CD4-positive, alpha-beta memory T cell (primary cell): ENCODE data around the gene RBBP8NL. TPM values are rescaled to one million over a fixed set of nuclear protein-coding genes. Genes with fewer than 3 reads are reported as not detected.

Experiments used
- CTCF ChIA-PET: fragments of 350-600 bp; sonication (Branson Sonifier 250); formaldehyde crosslinking; loops from one replicate; lab custom pipeline; 2021; ENCODE audit warnings: inconsistent platforms; ENCODE audit not compliant: partially characterized antibody; lab: Charles Lee
- POLR2A ChIA-PET: fragments of 350-600 bp; sonication (Branson Sonifier 250); formaldehyde crosslinking; loops from one replicate; lab custom pipeline; 2021; ENCODE audit not compliant: partially characterized antibody; lab: Charles Lee
- DNase-seq, 5 donors: peaks; one replicate each; pipeline versions ENCODE4 v3.0.0 to v3.0.0-alpha.2; 2020 to 2022; ENCODE audit warnings: mixed read lengths in 1 of 5
- H3K27ac ChIP-seq: one replicate; pipeline ENCODE4 v1.7.0; 2013; ENCODE audit warnings: low read depth, low read length
- H3K27me3 ChIP-seq: 2 replicates; pipeline ENCODE4 v1.7.0; 2013; ENCODE audit warnings: mild to moderate bottlenecking, low read length, moderate library complexity; ENCODE audit not compliant: insufficient read depth
- H3K36me3 ChIP-seq: 2 replicates; pipeline ENCODE4 v1.7.0; 2013; ENCODE audit warnings: mild to moderate bottlenecking, low read length, moderate library complexity; ENCODE audit not compliant: insufficient read depth
- H3K4me1 ChIP-seq: 2 replicates; pipeline ENCODE4 v1.7.0; 2013; ENCODE audit warnings: mild to moderate bottlenecking, low read length, moderate library complexity; ENCODE audit not compliant: insufficient read depth
- H3K4me3 ChIP-seq, 2 donors: one replicate each; pipeline ENCODE4 v1.7.0; 2013; ENCODE audit warnings: low read length in 2 of 2, mild to moderate bottlenecking in 1 of 2
- H3K9me3 ChIP-seq, 2 donors: one replicate each; pipeline ENCODE4 v1.7.0; 2013; ENCODE audit warnings: low read length in 2 of 2, control low read depth in 1 of 2; ENCODE audit not compliant: control insufficient read depth in 1 of 2
- H3K27ac Mint-ChIP-seq, 7 donors: one replicate each; pipeline ENCODE4 v1.8.0; 2020 to 2021; ENCODE audit warnings: mixed read lengths in 7 of 7, mild to moderate bottlenecking in 6 of 7, inconsistent platforms in 3 of 7, moderate library complexity in 3 of 7
- H3K27me3 Mint-ChIP-seq, 2 donors: one replicate each; pipeline ENCODE4 v1.8.0; 2020 to 2021; ENCODE audit warnings: mixed read lengths in 2 of 2
- H3K36me3 Mint-ChIP-seq, 2 donors: one replicate each; pipeline ENCODE4 v1.8.0; 2020 to 2021; ENCODE audit warnings: mixed read lengths in 2 of 2, inconsistent platforms in 1 of 2, mild to moderate bottlenecking in 1 of 2
- H3K4me1 Mint-ChIP-seq, 4 donors: one replicate each; pipeline ENCODE4 v1.8.0; 2020 to 2021; ENCODE audit warnings: mixed read lengths in 4 of 4, mild to moderate bottlenecking in 1 of 4
- H3K4me3 Mint-ChIP-seq, 8 donors: one replicate each; pipeline ENCODE4 v1.8.0; 2020 to 2021; ENCODE audit warnings: mixed read lengths in 8 of 8, mild to moderate bottlenecking in 7 of 8, moderate library complexity in 6 of 8, inconsistent platforms in 3 of 8
- H3K9me3 Mint-ChIP-seq, 8 donors: one replicate each; pipeline ENCODE4 v1.8.0; 2020 to 2021; ENCODE audit warnings: mixed read lengths in 8 of 8, mild to moderate bottlenecking in 5 of 8, inconsistent platforms in 3 of 8, moderate library complexity in 1 of 8
- intact Hi-C: fragments of 100-400 bp; cut with micrococcal nuclease; formaldehyde crosslinking; loops from one replicate; pipeline ENCODE4 v1.15.1; 2023
- polyA plus RNA-seq, 2 donors: library from polyadenylated mRNA; unstranded; fragments of 300-500 nt; fragmentation: Illumina TruSeq; gene quantifications; one replicate each; pipeline ENCODE4 v1.2.3, GENCODE V29; 2021
- total RNA-seq, 2 experiments: library from RNA; stranded (reverse); gene quantifications; one replicate each; pipeline ENCODE4 v1.2.3, GENCODE V29; 2021

Gene RBBP8NL
- total and polyA plus RNA-seq, 4 experiments from 2014 or later: not detected

GRCh38 chr20:62364911-62365736 is 62.2 kb downstream of the RBBP8NL start:
- H3K27ac ChIP-seq: no peak overlapping the region
- ChIA-PET POLR2A (no interaction called here), CTCF (no interaction called here)
- H3K4me3 Mint-ChIP-seq: peak overlapping the region in 4 of 8 donors; percentile 24 to 59 (median 38)
- no peak overlapping the region for H3K4me3 ChIP-seq
- intact Hi-C loops: no loop called here
- no peaks in the 10 kb centered on the region for H3K36me3 Mint-ChIP-seq
- DNase-seq: peak in 1 of 5 donors; percentile 23
- no peaks in the 10 kb centered on the region for H3K9me3 ChIP-seq
- H3K27ac Mint-ChIP-seq: no peak overlapping the region
- no peaks in the 10 kb centered on the region for H3K36me3 ChIP-seq
- peaks cover 20% of the 10 kb centered on the region for H3K4me1 ChIP-seq
- H3K27me3 Mint-ChIP-seq: peaks cover 11 to 19% of the 10 kb centered on the region in 2 donors
- H3K9me3 Mint-ChIP-seq: no peaks in the 10 kb centered on the region
- peaks cover 18% of the 10 kb centered on the region for H3K27me3 ChIP-seq
- H3K4me1 Mint-ChIP-seq: peaks cover 0 to 2% (median 0%) of the 10 kb centered on the region in 4 donors

GRCh38 chr20:62363920-62364851 is 63.2 kb downstream of the RBBP8NL start:
- no peak overlapping the region for H3K27ac ChIP-seq
- H3K4me1 Mint-ChIP-seq: peaks cover 0 to 2% (median 0%) of the 10 kb centered on the region in 4 donors
- intact Hi-C loops: no loop called here
- H3K4me1 ChIP-seq: peaks cover 20% of the 10 kb centered on the region
- H3K27me3 ChIP-seq: peaks cover 18% of the 10 kb centered on the region
- no peak overlapping the region for H3K27ac Mint-ChIP-seq
- H3K36me3 ChIP-seq: no peaks in the 10 kb centered on the region
- ChIA-PET CTCF (no interaction called here), POLR2A (no interaction called here)
- DNase-seq: peak in 1 of 5 donors; percentile 34
- H3K36me3 Mint-ChIP-seq: no peaks in the 10 kb centered on the region
- H3K9me3 Mint-ChIP-seq: no peaks in the 10 kb centered on the region
- no peaks in the 10 kb centered on the region for H3K9me3 ChIP-seq
- H3K4me3 ChIP-seq: no peak overlapping the region
- peaks cover 8 to 15% of the 10 kb centered on the region in 2 donors for H3K27me3 Mint-ChIP-seq
- H3K4me3 Mint-ChIP-seq: no peak overlapping the region

GRCh38 chr20:62362991-62363919 is 64.1 kb downstream of the RBBP8NL start:
- CTCF ChIA-PET: no interaction called here
- peaks cover 0 to under 1% (median 0%) of the 10 kb centered on the region in 4 donors for H3K4me1 Mint-ChIP-seq
- H3K36me3 ChIP-seq: no peaks in the 10 kb centered on the region
- peaks cover 6 to 15% of the 10 kb centered on the region in 2 donors for H3K27me3 Mint-ChIP-seq
- H3K9me3 Mint-ChIP-seq: no peaks in the 10 kb centered on the region
- no peaks in the 10 kb centered on the region for H3K9me3 ChIP-seq
- no peak overlapping the region for H3K4me3 ChIP-seq
- H3K4me3 Mint-ChIP-seq: no peak overlapping the region
- no peaks in the 10 kb centered on the region for H3K36me3 Mint-ChIP-seq
- no peak overlapping the region for H3K27ac Mint-ChIP-seq
- POLR2A ChIA-PET: no interaction called here
- H3K4me1 ChIP-seq: peaks cover 17% of the 10 kb centered on the region
- no peak overlapping the region for H3K27ac ChIP-seq
- peak in 1 of 5 donors; percentile 33 for DNase-seq
- peaks cover 14% of the 10 kb centered on the region for H3K27me3 ChIP-seq
- intact Hi-C loops: no loop called here

DNA sequence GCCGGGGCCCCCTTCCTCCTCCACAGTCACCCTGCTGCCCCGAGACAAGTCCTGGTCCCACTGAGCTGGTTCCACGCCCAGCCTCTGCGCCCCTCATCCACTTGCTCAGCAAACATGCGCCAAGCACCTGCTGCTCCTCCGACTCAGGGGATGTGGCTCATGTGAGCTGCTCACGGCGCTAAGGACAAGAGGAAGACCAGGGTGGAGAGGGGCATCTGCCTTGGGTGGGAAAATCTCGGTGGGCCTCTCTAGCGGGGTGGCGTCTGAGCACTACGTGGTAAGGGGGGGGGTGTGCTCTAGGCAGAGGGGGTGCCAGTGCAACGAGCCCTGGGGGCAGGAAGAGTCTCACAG is 64.8 kb downstream of the RBBP8NL start:
- no peak overlapping the region for H3K4me3 ChIP-seq
- peaks cover 7% of the 10 kb centered on the region for H3K27me3 ChIP-seq
- H3K4me3 Mint-ChIP-seq: no peak overlapping the region
- H3K9me3 ChIP-seq: no peaks in the 10 kb centered on the region
- no peaks in the 10 kb centered on the region for H3K9me3 Mint-ChIP-seq
- no peak overlapping the region for H3K27ac Mint-ChIP-seq
- peaks cover 10% of the 10 kb centered on the region for H3K4me1 ChIP-seq
- POLR2A ChIA-PET: no interaction called here
- H3K27me3 Mint-ChIP-seq: peaks cover 6 to 13% of the 10 kb centered on the region in 2 donors
- no peaks in the 10 kb centered on the region for H3K36me3 ChIP-seq
- no peak for DNase-seq
- CTCF ChIA-PET: no interaction called here
- no peaks in the 10 kb centered on the region for H3K4me1 Mint-ChIP-seq
- intact Hi-C loops: no loop called here
- no peaks in the 10 kb centered on the region for H3K36me3 Mint-ChIP-seq
- no peak overlapping the region for H3K27ac ChIP-seq

GRCh38 chr20:62361799-62362589 is 65.3 kb downstream of the RBBP8NL start:
- Histone ChIP-seq H3K4me1 (peaks cover 8% of the 10 kb centered on the region), H3K4me3 (no peak overlapping the region), H3K27me3 (peaks cover 5% of the 10 kb centered on the region), H3K27ac (no peak overlapping the region), H3K9me3 (no peaks in the 10 kb centered on the region), H3K36me3 (no peaks in the 10 kb centered on the region)
- ChIA-PET POLR2A (no interaction called here), CTCF (no interaction called here)
- Mint-ChIP-seq H3K27me3 (peaks cover 6 to 12% of the 10 kb centered on the region in 2 donors), H3K36me3 (no peaks in the 10 kb centered on the region), H3K4me3 (peak overlapping the region in 1 of 8 donors; percentile 26), H3K4me1 (no peaks in the 10 kb centered on the region), H3K9me3 (no peaks in the 10 kb centered on the region), H3K27ac (no peak overlapping the region)
- peak in 1 of 5 donors; percentile 5 for DNase-seq
- intact Hi-C loops: no loop called here

DNA sequence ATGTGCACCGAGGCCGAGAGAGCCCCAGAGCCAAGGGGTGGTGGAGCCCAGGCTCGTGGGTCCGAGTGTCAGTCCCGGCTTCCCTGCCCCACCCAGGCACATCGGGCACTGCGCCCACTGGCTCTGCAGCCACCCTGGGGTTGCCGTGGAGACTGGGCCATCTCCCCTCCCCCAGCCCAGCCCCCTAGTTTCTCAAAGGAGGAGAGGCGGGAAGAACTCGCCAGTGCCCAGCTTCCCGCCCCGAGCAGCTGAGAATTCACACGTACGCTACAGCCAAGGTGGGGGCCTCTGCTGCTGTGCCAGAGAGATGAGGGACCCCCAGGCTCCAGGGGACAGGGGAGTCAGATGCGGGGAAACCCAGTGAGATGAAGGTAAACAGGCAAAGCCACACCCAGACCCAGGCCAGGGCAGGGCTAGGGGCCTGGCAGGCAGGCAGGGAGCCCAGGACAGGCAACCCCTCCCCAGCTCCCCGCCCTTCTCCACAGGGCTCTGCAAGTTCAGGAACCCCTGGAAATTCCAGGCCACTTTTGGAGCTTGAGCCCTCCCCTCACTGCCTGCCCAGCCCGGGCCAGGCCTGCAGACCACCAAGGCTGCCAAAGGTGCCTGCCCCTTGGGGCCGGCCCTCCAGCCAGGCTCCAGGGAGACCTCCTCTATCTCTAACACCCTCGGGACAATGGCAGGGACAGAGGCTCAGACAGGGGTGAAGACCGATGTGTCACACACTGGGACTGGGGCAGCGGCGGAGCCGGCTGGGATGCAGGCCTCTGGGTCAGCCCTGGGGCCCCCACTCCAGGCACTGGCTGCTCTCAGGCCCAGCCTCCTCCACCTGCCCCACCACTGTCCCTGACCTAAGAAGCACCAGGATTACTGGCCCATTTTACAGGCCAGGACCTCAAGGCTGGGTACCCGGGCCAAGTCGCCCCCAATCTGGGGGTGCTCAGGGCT is 66.2 kb downstream of the RBBP8NL start:
- Mint-ChIP-seq H3K27ac (no peak overlapping the region), H3K27me3 (peaks cover 6 to 12% of the 10 kb centered on the region in 2 donors), H3K4me1 (no peaks in the 10 kb centered on the region), H3K4me3 (no peak overlapping the region), H3K9me3 (no peaks in the 10 kb centered on the region), H3K36me3 (no peaks in the 10 kb centered on the region)
- CTCF ChIA-PET: no interaction called here
- POLR2A ChIA-PET: no interaction called here
- Histone ChIP-seq H3K4me3 (no peak overlapping the region), H3K27me3 (peaks cover 2% of the 10 kb centered on the region), H3K4me1 (peaks cover 2% of the 10 kb centered on the region), H3K36me3 (no peaks in the 10 kb centered on the region), H3K27ac (no peak overlapping the region), H3K9me3 (no peaks in the 10 kb centered on the region)
- intact Hi-C loops: no loop called here
- DNase-seq: no peak
